ENCODE data around the gene ADAMTSL4.

DNA sequence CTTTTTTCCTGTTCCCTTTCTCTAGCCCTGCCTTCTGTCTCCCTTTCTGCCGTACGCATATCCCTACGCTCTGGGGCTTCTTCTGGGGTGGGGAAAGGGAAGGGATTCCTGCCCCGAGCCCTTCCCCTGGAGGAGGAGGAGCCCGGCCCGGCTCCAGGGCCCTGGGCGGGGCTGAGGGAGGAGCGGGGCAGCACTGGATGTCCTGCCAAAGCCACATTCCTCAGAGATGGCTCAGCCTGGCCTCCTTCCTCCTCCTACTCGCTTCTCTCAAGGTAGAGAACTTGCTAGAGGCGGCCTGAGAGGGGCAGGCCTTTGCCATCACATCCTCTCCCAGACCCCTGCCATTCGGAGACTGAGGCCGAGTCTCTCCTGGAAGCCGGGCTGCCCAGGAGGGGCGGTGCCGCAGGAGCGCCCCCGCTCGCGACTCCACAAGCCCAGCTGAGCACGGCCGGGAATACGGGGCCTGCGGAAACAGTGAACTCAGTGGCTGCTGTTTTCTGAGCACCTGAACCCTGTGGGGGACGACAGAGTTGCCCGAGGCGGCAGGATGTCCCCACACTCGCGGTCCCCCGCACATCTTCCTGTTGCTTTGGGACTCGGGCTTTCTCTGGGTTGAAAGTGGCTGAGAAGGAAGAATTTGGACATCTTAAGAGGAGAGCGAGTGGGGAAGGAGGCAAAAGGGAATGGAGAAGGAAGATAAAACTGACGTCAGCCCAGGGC lies 12.2 kb downstream of the ADAMTSL4 start:
- TF ChIP-seq, protein P1, sequence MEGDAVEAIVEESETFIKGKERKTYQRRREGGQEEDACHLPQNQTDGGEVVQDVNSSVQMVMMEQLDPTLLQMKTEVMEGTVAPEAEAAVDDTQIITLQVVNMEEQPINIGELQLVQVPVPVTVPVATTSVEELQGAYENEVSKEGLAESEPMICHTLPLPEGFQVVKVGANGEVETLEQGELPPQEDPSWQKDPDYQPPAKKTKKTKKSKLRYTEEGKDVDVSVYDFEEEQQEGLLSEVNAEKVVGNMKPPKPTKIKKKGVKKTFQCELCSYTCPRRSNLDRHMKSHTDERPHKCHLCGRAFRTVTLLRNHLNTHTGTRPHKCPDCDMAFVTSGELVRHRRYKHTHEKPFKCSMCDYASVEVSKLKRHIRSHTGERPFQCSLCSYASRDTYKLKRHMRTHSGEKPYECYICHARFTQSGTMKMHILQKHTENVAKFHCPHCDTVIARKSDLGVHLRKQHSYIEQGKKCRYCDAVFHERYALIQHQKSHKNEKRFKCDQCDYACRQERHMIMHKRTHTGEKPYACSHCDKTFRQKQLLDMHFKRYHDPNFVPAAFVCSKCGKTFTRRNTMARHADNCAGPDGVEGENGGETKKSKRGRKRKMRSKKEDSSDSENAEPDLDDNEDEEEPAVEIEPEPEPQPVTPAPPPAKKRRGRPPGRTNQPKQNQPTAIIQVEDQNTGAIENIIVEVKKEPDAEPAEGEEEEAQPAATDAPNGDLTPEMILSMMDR (IDR thresholded peaks at IDR 0.05; ENCODE audit: low read length) = no peak
- no peak for TF ChIP-seq EZH2 (optimal IDR thresholded peaks at IDR 0.05; ENCODE audit: low read depth, low read length)
- TF ChIP-seq EZH2phosphoT487 (IDR thresholded peaks at IDR 0.05; ENCODE audit: low read length) = no peak

Measured in MM.1S (cell line).